Fibroblast of lung (primary cell): ENCODE results near the gene NOL4L.

Experiments
- EZH2 ChIP-seq: IDR thresholded peaks from 2 replicates; pipeline ENCODE4 v1.5.1; 2012; ENCODE audit warnings: low read length, control low read depth, mild to moderate bottlenecking; ENCODE audit errors: missing control alignments
- TF ChIP-seq, protein P1 (sequence below), 2 donors: IDR thresholded peaks in 1 of 2; conservative IDR thresholded peaks in 1 of 2; 1 replicate in 1 of 2; 2 replicates in 1 of 2; pipeline ENCODE4 v1.5.1; 2011 to 2012; ENCODE audit warnings: low read length in 2 of 2, control low read depth in 1 of 2, inconsistent platforms in 1 of 2, low read depth in 1 of 2, mild to moderate bottlenecking in 1 of 2

DNA sequence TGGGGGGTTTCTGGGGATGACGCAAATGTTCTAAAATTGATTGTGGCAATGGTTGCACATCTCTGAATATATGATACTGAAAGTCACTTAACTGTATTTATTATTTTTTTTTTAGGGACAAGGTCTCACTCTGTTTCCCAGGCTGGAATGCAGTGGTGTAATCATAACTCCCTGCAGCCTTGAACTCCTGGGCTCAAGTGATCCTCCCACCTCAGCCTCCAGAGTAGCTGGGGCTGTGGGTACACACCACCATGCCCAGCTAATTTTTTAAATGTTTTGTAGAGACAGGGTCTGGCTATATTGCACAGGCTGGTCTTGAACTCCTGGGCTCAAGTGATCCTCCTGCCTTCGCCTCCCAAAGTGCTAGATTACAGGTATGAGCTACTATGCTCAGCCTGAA lies 33.4 kb downstream of the NOL4L start:
- TF ChIP-seq EZH2 = no peak
- TF ChIP-seq, protein P1, sequence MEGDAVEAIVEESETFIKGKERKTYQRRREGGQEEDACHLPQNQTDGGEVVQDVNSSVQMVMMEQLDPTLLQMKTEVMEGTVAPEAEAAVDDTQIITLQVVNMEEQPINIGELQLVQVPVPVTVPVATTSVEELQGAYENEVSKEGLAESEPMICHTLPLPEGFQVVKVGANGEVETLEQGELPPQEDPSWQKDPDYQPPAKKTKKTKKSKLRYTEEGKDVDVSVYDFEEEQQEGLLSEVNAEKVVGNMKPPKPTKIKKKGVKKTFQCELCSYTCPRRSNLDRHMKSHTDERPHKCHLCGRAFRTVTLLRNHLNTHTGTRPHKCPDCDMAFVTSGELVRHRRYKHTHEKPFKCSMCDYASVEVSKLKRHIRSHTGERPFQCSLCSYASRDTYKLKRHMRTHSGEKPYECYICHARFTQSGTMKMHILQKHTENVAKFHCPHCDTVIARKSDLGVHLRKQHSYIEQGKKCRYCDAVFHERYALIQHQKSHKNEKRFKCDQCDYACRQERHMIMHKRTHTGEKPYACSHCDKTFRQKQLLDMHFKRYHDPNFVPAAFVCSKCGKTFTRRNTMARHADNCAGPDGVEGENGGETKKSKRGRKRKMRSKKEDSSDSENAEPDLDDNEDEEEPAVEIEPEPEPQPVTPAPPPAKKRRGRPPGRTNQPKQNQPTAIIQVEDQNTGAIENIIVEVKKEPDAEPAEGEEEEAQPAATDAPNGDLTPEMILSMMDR (conservative IDR thresholded peaks at IDR 0.05 in 1 of 2, IDR thresholded peaks at IDR 0.05 in 1 of 2; ENCODE audit: low read depth in 1 of 2, low read length in 2 of 2) = no peak
